A549 (cell line): ENCODE data around the gene MIEF1.

Source experiments
- CBX2 ChIP-seq: fragments of 200-600 bp; sonication (generic); IDR thresholded peaks from 2 replicates; pipeline ENCODE4 v1.6.1; 2016; ENCODE audit warnings: low read depth, mild to moderate bottlenecking, borderline replicate concordance
- CBX8 ChIP-seq: fragments of 200-600 bp; sonication (generic); IDR thresholded peaks from 2 replicates; pipeline ENCODE4 v1.6.1; 2016
- CTCF ChIP-seq: fragments of >200 bp; sonication (Bioruptor Twin); formaldehyde crosslinking; IDR thresholded peaks from 3 replicates; pipeline ENCODE4 v1.5.1; 2016
- EP300 ChIP-seq, 2 experiments: fragments of >200 bp; sonication (Bioruptor Twin); formaldehyde crosslinking; IDR thresholded peaks; 2 replicates in 1 of 2; 3 replicates in 1 of 2; pipeline ENCODE4 v1.6.1; 2016 to 2017
- HDAC2 ChIP-seq: fragments of 200-600 bp; sonication (generic); IDR thresholded peaks from 2 replicates; pipeline ENCODE4 v1.6.1; 2016
- JUN ChIP-seq, 2 experiments: fragments of >200 bp; sonication (Bioruptor Twin); formaldehyde crosslinking; IDR thresholded peaks; 2 replicates in 1 of 2; 3 replicates in 1 of 2; pipeline ENCODE4 v1.6.1; 2016 to 2017
- KDM1A ChIP-seq: fragments of 200-600 bp; sonication (generic); IDR thresholded peaks from 2 replicates; pipeline ENCODE4 v1.6.1; 2016; ENCODE audit warnings: low read depth, mild to moderate bottlenecking
- MAX ChIP-seq: IDR thresholded peaks from 2 replicates; pipeline ENCODE4 v1.6.1; 2012
- NR3C1 ChIP-seq: fragments of >200 bp; sonication (Bioruptor Twin); formaldehyde crosslinking; IDR thresholded peaks from 3 replicates; pipeline ENCODE4 v1.6.1; 2017
- POLR2A ChIP-seq: IDR thresholded peaks from 2 replicates; pipeline ENCODE4 v1.6.1; 2012; ENCODE audit warnings: mild to moderate bottlenecking, low read length

GRCh38 chr22:39488563-39489083 lies 13.5 kb upstream of the MIEF1 start:
- TF ChIP-seq CTCF (no peak), EP300 (IDR thresholded peaks at IDR 0.05) (no peak), MAX (no peak), JUN (IDR thresholded peaks at IDR 0.05) (no peak), POLR2A (no peak), CBX2 (no peak), KDM1A (no peak), CBX8 (no peak), NR3C1 (no peak), HDAC2 (no peak)
